NOMO-1 treated with DMSO at 0.1 percent for 48 hours (cell line): ENCODE data around the gene ISOC2.
"Not testable (repeated sequence)": the region's sequence is repeated elsewhere in the genome, so short reads cannot be mapped to it uniquely, and the experiment has no call there.

Experiments
- DNase-seq: peaks from one replicate; lab custom pipeline; 2025; ENCODE audit not compliant: unreplicated experiment; lab: John Stamatoyannopoulos, UW

ISOC2 gene

GRCh38 chr19:55410168-55410567, 51.3 kb downstream of the ISOC2 start:
- DNase-seq: no peak

GRCh38 chr19:55409179-55409578, 52.3 kb downstream of the ISOC2 start:
- not testable (repeated sequence) for DNase-seq

- DNase-seq: no peak
These were observed 52.9 kb downstream of the ISOC2 start for GRCh38 chr19:55408533-55408872.

GRCh38 chr19:55407800-55408532, 53.5 kb downstream of the ISOC2 start:
- peak; percentile 99 for DNase-seq

- not testable (repeated sequence) for DNase-seq
These were observed 54.0 kb downstream of the ISOC2 start, which contains the start of gene UBE2S for GRCh38 chr19:55407550-55407799. UBE2S (minus strand) TSS chr19:55407788; CDS start chr19:55407589, 199 bp downstream.

- DNase-seq: no peak
These were observed 54.5 kb downstream of the ISOC2 start for GRCh38 chr19:55406826-55407549.

- DNase-seq: peak; percentile 18
These were observed 55.2 kb downstream of the ISOC2 start for GRCh38 chr19:55406091-55406825.

GRCh38 chr19:55405638-55406037, 55.8 kb downstream of the ISOC2 start:
- no peak for DNase-seq
